Stromal cell of bone marrow (primary cell): Measurements from ENCODE around the gene COX19.

Source experiments
- DNase-seq: peaks from one replicate; pipeline ENCODE4 v3.0.0-alpha.2; 2012; ENCODE audit warnings: low read depth

The COX19 gene

DNA sequence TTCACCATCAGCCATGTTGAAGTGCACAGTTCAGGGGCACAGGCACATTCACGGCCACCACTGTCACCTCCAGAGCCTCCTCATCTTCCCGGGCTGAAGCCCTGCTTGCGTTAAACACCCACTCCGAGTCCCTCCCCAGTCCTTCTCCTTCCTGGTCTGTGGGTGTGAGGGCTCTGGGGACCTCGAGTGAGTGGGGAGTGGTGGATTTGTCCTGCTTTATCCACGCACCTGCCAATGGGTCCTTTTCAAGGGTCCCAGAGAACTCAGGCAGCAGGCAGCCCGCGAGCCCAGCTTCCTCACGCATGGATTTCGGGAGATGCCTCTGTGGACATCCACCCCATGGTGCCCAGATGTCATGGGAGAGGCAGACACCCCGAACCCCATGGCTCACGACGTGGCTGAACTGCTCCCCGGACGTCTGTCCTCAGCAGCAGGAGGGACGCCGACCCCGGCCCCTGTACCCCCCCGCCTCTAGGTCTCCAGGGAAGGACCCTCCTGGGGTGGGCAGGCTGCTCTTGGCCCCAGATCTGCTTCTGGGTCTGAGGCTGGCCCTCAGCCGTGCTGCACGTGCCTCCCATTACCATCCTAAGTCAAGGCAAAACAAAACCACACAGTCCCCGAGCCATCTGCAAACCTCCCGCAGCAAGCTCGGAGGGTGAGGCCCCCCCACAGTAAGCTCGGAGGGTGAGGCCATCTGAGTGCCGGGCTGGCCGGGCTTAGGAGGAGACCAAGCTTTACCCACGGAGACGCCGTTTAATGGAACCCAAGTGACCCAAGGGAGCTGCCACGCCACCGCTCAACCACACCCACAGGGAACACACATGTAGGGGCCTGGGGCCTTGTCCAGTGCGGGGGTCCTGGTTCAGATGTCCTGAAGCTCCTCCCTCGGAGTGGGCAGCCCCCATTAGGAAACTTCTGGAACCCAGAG, 16.6 kb upstream of the COX19 start:
- DNase-seq: no peak

DNA sequence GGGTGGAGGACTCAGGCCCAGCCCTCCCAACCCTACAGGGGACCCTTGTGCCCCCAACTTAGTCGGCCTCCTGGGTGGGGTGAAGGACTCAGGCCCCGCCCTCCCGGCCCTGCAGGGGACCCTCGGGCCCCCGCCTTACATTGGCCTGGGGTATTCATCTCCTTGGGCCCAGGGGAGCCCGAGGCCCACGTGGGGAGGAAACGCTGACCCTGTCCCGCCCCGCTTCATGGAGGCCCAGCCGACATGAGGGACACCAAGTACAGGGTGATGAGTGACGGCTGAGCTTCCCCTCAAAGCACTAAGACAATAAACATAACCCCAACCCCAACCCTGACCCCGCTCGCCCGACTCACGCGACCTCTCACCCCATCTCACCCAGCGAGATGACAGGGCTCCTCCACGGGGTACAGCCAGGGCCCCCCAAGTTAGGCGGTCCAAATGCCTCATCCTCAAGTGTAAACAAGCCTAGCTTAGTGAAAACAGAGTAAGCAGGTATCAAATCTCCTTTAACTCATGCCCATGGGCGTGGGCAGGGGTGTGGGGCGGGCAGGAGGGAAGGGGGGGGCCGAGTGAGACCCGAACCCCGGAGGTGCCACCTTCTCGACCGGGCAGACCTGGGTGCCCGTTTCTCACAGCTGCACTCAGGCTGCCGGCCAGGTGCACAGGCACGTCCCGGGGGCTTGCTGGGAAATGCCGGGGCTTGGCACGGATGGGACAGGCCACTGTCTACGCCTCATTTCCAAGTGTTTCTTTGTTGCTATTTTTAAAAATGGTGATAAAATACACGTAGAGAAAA, 15.8 kb upstream of the COX19 start:
- no peak for DNase-seq

DNA sequence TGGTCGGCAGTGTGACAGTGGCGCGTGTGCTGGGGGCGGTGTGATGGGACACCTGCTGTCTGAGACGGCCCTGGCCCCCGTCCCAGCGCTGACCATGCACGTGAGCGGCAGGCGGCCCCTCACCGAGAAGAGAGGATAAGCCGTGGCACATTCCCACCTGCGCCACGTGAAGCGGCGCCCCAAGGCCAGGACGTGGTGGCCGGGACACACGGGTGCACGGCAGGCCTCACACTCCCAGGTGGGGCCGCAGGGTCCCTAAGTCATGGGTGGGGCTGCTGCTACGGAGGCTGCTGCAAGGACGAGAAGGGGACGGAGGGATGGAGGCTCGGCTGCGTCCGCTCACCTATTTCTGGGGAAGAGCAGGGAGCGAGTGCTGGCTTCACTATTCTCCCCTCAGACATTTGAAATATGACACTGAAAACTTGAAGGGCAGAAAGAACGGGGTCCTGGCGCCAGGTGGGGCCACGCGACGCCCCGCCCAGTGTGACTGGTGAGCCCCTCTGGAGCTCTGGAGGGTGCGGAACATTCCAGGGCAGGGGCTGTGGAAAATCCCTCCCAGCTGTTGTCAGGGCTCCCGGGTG, 15.1 kb upstream of the COX19 start:
- no peak for DNase-seq

DNA sequence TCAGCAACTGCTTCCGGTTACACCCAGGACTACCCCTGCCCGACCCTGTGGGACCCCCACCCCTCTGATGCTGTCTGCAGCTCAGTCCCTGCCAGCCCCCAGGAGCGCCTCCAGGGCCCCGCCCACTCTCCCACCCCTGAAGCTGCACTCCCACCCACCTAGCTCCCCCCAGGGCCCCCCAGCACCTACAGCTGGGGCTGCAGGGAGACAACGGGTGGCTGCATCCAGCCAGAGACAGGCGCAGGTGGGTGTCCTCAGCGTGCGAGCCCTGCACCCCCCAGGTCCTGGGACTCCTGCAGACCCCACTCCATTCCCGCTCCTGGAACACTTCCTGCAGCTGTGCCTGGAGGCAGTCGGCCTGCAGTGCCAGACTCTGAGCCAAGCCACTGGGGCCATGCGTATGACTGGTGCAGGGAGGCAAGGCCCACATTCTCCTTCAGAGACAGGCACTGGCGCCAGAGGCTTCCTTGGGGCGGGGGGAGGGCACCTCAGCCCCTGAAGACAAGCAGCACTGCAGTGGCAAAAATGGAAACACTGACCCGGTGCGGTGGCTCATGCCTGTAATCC, 13.7 kb upstream of the COX19 start:
- DNase-seq: no peak

DNA sequence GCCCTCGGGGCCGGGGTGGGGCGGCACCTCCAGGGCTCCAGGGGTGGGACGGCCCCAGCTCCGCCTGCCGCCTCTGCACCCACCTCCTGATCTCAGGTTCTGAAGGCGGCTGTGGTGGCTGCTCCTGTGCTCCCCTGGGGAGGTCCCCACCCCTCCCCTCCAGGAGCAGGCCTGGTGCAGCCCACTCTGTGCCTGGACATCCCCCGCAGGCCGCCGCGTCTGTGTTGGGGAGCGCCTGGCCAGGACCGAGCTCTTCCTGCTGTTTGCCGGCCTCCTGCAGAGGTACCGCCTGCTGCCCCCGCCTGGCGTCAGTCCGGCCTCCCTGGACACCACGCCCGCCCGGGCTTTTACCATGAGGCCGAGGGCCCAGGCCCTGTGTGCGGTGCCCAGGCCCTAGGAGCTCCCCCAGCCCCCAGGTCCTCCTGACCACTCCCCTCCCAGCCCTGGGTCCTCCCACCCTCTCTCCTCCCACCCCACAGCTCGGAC, 13.1 kb upstream of the COX19 start:
- no peak for DNase-seq

DNA sequence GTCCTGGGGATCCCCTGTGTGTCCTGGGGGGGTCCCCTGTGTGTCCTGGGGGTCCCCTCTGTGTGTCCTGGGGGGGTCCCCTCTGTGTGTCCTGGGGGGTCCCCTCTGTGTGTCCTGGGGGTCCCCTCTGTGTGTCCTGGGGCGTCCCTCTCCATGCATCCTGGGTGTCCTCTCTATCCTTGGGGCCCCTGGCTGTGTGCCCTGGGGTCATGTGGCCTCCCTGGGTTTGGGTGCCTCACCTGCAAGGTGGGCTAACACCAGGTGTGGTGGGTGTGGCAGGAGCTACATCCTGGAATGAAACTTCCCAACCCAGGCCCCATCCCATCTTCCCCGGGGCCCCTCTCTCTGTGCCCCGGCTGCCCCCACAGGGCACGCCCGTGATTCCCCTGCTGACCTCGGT, 12.6 kb upstream of the COX19 start:
- DNase-seq: no peak

DNA sequence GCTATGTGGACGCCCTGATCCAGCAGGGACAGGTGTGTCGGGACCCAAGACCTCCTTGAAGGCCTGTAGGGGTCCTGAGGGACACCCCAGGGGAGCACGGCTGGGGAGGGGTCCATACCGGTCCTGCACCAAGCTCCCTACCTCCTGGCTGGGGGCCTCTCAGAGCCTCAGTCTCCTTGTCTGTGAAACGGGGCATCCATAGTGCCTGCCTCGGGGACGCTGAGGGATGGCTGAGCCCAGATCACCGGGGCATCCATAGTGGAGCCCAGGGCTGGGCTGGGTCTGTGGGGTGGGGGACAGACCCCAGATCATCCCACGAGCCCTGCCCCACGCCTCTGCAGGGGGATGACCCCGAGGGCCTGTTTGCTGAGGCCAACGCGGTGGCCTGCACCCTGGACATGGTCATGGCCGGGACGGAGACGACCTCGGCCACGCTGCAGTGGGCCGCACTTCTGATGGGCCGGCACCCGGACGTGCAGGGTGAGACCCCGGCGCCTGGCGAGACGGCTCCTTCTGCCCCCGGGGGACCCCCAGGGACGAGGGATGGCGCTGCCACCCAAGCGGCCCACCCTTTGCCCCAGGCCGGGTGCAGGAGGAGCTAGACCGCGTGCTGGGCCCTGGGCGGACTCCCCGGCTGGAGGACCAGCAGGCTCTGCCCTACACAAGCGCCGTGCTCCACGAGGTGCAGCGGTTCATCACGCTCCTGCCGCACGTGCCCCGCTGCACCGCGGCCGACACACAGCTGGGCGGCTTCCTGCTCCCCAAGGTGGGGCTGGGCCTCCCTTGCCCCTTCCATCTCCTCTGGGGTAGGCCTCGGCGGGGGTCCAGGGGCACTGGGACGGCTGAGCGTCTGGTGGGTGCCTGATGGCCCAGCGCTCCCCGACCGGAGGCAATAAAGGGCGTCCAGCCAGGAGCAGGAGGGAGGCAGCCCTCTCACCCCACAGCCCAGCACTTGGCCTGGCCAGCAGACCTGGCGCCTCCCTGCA, 11.7 kb upstream of the COX19 start:
- DNase-seq: no peak

DNA sequence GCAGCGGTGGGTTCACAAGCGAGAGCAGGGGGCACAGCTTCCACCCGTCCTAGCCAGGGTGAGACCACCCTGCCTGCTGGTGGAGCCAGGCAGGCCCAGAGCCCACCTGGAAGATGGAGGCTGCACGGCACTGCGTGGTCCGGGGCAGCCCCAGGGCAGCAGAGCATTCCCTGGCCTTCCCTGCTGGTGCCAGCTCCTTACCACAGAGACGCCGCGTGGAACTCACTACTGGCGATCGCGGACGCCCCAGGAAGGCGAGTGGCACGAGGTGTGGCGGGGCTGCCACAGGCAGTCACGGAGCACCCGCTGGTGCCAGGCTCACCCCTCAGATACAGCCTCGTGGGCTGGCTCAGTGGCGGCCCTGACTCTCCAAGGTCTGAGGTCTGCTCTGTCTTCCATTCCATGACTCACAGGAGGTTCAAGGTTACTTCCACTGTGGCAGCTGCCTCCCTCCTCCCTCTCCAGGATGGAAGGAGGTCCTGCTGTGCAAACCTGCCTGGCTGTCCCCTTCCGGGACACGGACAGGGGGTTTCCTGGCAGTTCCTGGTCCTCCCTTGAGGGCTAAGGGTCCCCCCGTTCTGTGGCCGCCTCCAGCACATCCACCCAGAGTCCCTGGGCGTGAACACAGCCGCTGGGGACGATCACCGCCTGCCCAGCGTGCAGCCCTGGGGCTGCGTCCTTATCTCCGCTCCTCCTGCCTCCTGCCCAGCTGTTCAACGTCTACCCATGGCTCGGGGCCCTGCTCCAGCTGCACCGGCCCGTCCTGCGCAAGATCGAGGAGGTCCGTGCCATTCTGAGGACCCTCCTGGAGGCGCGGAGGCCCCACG, 10.8 kb upstream of the COX19 start:
- DNase-seq: no peak

DNA sequence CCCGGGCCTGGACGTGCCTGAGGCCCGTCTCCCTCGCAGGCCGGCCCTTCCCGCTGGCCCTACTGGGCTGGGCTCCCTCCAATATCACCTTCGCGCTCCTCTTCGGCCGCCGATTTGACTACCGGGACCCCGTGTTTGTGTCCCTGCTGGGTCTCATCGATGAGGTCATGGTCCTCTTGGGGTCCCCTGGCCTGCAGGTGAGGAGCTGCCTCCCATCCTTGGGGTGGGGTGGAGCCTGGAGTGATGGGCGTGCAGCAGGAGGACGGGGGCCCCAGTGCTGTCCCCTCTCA, 9.7 kb upstream of the COX19 start:
- DNase-seq: no peak

DNA sequence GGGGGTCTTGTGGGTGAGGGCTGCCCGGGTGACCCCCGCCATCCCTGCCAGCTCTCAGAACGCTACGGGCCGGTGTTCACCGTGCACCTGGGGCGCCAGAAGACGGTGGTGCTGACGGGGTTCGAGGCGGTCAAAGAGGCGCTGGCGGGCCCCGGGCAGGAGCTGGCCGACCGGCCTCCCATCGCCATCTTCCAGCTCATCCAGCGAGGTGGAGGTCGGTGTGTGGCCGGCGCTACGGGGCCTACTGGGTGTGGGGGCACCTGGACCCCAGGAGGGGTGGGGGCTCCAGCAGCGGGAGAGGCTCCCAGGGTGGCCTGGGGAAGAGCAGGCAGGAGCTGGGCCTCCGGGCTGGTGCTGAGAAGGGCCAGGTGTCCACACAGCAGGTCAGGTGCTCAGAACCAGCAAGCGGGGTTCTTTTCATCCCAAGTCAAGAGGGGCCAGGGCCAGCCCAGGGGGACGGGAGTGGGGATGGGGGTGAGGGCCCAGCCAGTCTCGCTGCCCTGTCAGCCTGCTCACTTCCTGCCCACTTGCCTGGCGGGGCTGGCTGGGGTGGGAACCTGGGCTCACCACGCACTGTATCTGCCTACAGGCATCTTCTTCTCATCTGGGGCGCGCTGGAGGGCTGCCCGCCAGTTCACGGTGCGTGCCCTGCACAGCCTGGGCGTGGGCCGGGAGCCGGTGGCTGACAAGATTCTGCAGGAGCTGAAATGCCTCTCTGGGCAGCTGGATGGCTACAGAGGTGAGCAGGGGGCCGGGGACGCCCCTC, 9.2 kb upstream of the COX19 start:
- no peak for DNase-seq

DNA sequence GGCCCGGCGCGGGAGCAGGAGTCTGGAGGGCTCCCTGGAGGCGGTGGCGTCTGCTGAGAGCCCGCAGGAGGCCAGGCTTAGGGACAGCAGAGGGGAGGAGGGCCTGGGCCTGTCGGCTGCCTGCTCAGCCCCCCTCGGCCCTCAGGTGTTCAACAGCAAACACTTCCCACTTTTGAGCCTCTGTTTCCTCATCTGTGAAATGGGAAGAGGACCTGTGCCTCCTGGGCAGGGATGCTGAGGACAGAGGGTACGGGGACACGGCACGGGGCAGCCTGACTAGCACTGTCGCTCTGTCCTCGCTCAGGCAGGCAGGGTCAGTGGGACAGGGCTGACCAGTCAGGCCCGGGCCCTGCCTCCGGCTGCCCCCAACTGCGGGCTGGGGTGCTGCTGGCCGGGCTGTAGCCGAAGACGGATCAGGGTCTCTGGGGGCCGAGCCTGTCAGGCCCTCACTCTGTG, 8.3 kb upstream of the COX19 start:
- DNase-seq: no peak

DNA sequence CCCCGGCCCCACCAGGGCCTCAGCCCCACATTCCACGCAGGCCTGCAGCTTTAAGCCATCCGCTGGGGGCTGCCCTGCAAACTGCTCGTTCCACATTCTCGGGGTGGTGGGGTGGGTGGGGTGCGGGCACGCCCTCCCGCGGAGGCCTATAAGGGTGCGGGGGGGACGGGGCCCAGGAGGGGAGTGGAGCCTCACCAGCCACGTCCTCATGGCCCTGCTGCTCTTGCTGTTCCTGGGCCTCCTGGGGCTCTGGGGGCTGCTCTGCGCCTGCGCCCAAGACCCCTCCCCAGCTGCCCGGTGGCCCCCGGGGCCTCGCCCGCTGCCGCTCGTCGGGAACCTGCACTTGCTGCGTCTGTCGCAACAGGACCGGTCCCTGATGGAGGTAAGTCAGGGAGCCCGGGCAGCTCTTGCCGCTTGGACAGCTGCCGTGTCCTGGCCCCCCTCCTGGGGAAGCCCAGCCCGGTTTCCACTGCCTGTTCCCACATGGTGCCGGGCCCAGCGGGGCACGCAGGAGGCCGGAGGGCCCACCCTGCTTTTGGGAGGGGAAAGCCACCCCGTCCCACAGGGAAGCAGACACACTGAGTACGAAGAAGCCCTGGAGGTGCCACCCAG, 7.8 kb upstream of the COX19 start, which contains the start of gene CYP2W1:
CYP2W1 (plus strand) TSS at position 178 of the 612 bp plus-strand sequence; CDS start at position 209, 31 bp downstream.
- DNase-seq: no peak

DNA sequence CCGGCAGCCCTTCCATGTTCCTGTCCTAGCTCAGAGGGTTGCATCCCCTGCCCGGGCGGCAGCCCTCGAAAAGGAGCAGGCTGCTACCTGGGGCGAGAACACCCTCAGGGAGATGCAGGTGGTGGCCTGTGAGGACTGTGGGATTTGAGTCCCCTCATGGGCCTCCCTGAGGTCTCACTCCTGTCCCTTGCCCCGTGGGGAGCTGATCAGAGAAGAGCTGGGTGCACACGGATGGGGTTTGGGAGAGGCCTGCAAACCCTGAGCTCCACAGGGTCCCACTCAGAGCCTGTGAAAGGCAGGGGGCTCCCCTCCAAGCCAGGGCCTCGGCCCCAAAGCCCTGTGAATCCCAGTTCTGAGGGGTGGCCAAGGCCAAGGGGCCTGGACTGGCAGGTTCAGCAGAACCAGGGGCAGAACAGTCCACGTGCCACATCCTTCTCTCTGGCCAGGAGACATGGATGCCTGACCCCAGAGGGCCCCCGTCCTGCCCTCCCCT, 7.2 kb upstream of the COX19 start:
- no peak for DNase-seq

DNA sequence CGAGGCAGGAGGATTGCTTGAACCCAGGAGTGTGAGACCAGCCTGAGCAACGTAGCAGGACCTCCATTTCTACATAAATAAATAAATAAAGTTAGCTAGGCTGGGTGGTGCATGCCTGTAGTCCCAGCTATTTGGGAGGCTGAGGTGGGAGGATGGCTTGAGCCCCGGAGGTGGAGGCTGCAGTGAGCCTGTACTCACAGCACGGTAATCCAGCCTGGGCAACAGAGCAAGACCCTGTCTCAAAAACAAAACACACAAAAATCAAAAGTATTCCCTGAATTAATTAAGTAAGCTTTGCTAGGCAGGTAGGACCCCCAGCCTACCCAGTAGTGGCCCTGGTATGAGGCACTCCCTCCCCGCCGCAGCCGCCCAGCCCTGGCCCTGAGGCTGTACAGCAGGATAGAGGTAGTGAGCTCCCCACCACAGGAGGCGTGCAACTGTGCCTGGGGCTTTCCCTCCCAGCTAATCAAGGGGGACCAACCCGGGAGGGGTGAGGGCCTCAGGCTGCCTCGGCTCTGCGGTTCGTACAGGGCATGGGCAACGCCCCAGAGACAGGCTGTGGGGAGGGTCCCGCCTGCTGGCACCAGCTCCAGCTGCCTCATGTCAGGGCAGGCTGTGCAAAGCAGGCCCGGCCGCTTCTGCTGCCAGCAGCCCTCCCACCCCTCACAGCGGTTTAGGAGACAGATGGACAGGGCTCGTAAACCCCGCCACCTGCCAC, 6.6 kb upstream of the COX19 start:
- no peak for DNase-seq

DNA sequence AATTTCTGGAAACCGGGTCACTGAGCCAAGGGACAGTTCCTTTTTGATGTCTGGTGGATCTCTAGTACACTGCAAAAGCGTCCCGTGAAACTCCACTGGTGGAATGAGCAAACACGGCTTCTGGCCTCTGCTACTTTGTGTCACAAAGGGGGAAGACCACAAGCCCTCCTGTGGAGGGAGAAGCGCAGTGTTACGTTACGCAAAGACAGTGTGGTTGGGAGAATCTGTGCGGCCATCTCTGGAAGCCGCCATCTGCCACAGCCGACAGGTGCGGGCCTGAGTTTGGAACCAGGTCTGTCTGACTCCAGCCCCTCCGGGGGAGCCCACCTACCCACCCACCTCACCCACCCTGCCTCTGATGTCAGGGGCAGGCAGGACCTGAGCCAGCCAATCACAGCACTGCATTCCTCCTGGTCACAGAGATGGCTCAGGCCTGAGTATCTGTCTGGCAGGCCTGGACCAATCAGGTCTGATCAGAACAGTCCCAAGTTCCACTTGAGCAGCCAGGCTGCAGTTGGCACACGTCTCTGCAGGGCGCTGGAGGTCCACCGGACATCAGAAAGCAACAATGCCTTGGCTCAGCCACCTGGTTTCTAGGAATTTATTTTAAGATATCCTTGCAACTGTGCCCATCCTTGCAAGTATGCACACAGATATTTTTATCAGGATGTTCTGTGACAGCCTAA, 4.7 kb upstream of the COX19 start:
- no peak for DNase-seq

DNA sequence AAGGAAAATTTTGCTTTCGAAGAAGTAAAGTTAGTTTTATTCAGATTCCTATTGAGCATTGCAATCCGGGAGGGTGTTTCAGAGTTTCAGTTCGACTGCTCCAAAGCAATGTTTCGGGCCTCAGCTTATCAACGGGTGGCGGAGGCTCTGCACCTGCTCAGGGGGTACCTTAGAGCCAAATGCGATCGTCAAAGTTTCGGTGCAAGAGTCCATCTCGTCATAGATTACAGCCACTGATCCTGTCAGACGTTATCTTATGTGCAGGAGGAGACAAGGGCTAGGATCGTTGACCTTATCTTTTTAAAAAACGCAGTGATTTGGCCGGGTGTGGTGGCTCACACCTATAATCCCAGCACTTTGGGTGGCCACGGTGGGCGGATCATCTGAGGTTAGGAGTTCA, 3.8 kb upstream of the COX19 start:
- no peak for DNase-seq

DNA sequence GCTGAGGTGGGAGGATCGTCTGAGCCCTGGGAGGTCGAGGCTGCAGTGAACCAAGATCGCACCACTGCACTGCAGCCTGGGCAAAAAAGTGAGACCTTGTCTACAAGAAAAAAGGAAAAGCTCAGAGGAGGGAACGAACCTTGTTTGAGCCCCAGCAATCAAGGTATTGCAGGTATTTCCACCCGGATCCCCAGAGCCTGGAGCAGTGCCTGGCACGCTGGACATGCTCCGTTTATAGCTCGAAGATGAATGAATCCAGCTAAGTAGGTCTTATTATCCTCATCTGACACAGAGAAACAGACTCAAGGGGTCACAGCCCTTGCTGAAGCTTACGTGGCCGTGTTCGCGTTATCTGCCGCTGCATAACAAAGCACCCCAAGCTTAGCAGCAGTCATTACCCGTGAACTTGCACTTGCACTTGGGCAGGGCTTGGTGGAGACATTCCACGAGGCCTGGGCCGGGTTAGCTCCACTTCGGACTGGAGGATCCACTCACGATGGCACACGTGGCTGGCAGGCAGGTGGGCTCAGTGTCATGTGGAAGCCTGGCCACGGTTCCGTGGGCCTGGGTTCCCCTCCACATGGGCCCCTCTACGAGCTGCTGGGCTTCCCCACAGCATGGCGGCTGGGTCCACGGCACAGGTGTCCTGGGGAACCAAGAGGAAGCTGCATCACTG, 3.2 kb upstream of the COX19 start:
- DNase-seq: no peak
